Smooth muscle cell of the brain vasculature (primary cell): Measurements from ENCODE around the gene RGMA.

ENCODE experiments used
- DNase-seq: peaks from one replicate; pipeline ENCODE4 v3.0.0-alpha.2; 2012; ENCODE audit warnings: low read depth, low spot score

The RGMA gene

GRCh38 chr15:93017526-93017925 lies 71.5 kb downstream of the RGMA start:
- DNase-seq = no peak

- DNase-seq = no peak
These were observed 76.2 kb downstream of the RGMA start for GRCh38 chr15:93012786-93013185.

- DNase-seq = no peak
These were observed 81.0 kb downstream of the RGMA start for GRCh38 chr15:93007994-93008393.

GRCh38 chr15:93005133-93005532 lies 83.9 kb downstream of the RGMA start:
- DNase-seq = no peak

GRCh38 chr15:93001881-93002280 lies 87.1 kb downstream of the RGMA start:
- no peak for DNase-seq

GRCh38 chr15:93001156-93001555 lies 87.9 kb downstream of the RGMA start:
- no peak for DNase-seq

- no peak for DNase-seq
These were observed 91.2 kb downstream of the RGMA start for GRCh38 chr15:92997821-92998220.

GRCh38 chr15:92992720-92993119 lies 96.3 kb downstream of the RGMA start:
- no peak for DNase-seq

GRCh38 chr15:92990031-92990430 lies 99.0 kb downstream of the RGMA start:
- no peak for DNase-seq

- no peak for DNase-seq
These were observed 99.5 kb downstream of the RGMA start for GRCh38 chr15:92989470-92989869.
